Measurements from ENCODE around the gene PDIA3. TPM values are rescaled to one million over a fixed set of nuclear protein-coding genes. Genes with fewer than 3 reads are reported as not detected.

The PDIA3 gene
- total and polyA plus RNA-seq, 2 of the 13 experiments (the other 11 are each of a cell fraction or from before 2014, with no cell fraction given) = 238 to 433 TPM

DNA sequence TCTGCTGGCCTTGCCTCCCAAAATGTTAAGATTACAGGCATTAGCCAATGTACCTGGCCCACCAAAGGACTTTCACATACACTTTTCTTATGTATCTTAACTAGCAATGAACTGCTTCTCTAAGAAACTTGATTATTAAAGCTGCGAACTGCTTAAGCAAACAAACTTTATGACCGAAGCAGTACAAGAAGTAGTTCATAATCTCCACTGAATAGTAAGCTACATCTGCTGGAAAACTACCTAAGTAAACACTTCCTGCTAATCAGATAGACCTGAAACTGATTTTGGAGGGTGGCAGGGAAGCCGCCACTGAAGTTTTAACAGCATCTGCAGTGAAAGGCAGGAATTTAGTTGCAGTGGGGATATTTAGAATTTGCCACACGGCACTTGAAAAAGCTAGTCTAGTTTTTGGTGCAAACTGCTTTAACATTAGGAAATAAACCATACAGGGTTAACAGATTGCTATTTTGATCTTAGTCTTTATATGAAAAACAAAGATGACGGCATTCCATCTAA, 62.3 kb downstream of the PDIA3 start (continued):
- TF ChIP-seq XRCC5 (optimal IDR thresholded peaks at IDR 0.05; ENCODE audit: low read length) (no peak), FOXO1 (CRISPR knock-in tag; IDR thresholded peaks at IDR 0.05) (no peak), ZNF12 (CRISPR knock-in tag; IDR thresholded peaks at IDR 0.05) (no peak), NKX3-1 (CRISPR knock-in tag; IDR thresholded peaks at IDR 0.05) (no peak), ZNF747 (CRISPR knock-in tag; IDR thresholded peaks at IDR 0.05; ENCODE audit: borderline replicate concordance) (no peak), CCDC6 (CRISPR knock-in tag; IDR thresholded peaks at IDR 0.05) (no peak)
- TF ChIP-seq, protein P1, sequence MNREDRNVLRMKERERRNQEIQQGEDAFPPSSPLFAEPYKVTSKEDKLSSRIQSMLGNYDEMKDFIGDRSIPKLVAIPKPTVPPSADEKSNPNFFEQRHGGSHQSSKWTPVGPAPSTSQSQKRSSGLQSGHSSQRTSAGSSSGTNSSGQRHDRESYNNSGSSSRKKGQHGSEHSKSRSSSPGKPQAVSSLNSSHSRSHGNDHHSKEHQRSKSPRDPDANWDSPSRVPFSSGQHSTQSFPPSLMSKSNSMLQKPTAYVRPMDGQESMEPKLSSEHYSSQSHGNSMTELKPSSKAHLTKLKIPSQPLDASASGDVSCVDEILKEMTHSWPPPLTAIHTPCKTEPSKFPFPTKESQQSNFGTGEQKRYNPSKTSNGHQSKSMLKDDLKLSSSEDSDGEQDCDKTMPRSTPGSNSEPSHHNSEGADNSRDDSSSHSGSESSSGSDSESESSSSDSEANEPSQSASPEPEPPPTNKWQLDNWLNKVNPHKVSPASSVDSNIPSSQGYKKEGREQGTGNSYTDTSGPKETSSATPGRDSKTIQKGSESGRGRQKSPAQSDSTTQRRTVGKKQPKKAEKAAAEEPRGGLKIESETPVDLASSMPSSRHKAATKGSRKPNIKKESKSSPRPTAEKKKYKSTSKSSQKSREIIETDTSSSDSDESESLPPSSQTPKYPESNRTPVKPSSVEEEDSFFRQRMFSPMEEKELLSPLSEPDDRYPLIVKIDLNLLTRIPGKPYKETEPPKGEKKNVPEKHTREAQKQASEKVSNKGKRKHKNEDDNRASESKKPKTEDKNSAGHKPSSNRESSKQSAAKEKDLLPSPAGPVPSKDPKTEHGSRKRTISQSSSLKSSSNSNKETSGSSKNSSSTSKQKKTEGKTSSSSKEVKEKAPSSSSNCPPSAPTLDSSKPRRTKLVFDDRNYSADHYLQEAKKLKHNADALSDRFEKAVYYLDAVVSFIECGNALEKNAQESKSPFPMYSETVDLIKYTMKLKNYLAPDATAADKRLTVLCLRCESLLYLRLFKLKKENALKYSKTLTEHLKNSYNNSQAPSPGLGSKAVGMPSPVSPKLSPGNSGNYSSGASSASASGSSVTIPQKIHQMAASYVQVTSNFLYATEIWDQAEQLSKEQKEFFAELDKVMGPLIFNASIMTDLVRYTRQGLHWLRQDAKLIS (CRISPR knock-in tag; IDR thresholded peaks at IDR 0.05) = no peak

DNA sequence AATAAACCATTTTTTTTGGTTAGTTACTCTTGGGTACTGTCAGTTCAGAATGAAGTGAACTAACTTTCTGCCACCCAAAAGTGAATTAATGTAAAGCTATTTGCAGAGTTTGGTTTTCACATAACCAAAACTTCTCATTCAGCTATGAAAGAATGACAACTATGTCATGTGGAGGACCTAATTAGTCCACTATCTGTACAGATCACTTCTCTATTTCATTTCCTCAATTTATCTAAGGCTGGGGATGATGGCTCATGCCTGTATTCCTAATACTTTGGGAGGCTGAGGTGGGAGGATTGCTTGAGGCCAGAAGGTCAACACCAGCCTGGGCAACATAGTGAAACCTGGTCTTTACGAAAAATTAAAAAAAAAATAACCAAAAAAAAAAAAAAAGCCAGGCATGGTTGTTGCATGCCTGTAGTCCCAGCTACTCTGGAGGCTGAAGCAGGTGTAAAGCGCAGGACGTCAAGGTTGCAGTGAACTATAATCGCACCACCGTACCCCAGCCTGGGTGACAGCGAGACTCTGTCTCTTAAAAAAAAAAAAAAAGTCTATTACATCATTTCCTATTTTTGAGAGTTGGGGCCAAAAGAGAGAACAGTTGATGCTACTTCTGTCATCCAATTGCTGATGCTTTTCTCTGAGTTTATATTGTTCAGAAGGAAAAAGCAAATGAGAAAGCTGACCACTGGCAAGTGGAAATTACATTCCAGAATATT, 62.9 kb downstream of the PDIA3 start:
- Histone ChIP-seq H3K4me3 (replicated peaks in 1 of 3; ENCODE audit: insufficient read depth in 1 of 3, low read depth in 2 of 3, low read length in 3 of 3) (no peak overlapping the region), H3K36me3 (replicated peaks in 1 of 2; ENCODE audit: control insufficient read depth in 1 of 2, insufficient read depth in 2 of 2, low read length in 2 of 2) (peaks cover 28 to 86% of the 10 kb centered on the region in 2 experiments), H3K4me1 (ENCODE audit: insufficient read depth, low read length) (no peaks in the 10 kb centered on the region), H3K27ac (ENCODE audit: extremely low read length, insufficient read depth, low read length) (no peak overlapping the region), H2AFZ (ENCODE audit: low read length) (no peak overlapping the region), H3K27me3 (ENCODE audit: control insufficient read depth in 1 of 2, insufficient read depth in 2 of 2, low read length in 2 of 2) (no peaks in the 10 kb centered on the region), H3K4me2 (ENCODE audit: low read depth, low read length) (no peak overlapping the region), H3K9me3 (ENCODE audit: low read length) (no peaks in the 10 kb centered on the region), H3K79me2 (ENCODE audit: insufficient read depth, low read length) (no peaks in the 10 kb centered on the region), H3K9ac (ENCODE audit: insufficient read depth, low read depth, low read length) (no peak overlapping the region), H4K20me1 (ENCODE audit: insufficient read depth, low read length) (no peaks in the 10 kb centered on the region)
- in situ Hi-C loops (cut with HindIII; ENCODE audit: extremely low pct_ligation_motif_present, low pct_unique_long_range_greater_than_20kb) (no loop called here), intact Hi-C loops (cut with micrococcal nuclease; ENCODE audit: unreplicated experiment) (no loop called here)
- no TSS peak for BruUV-seq (replicated peaks)
- no peak for FAIRE-seq
- DNase-seq (ENCODE audit: low spot score) = no peak
- over 99% methylated on average over 6 of the region's 6 CpGs for WGBS (ENCODE audit: low lambda C conversion rate)
- ChIA-PET CTCF (ENCODE audit: low intra/inter-chr PET ratio, low total read pairs) (no interaction called here), POLR2A (interaction anchor here (1.3 to 1.5 kb wide), 2 partner anchors 9 to 16 kb away, joined by 4 to 5 read pairs; partner anchors contain the start of genes HYPK, MFAP1 and SERINC4)
- ATAC-seq = no peak
- TF ChIP-seq, protein P2, sequence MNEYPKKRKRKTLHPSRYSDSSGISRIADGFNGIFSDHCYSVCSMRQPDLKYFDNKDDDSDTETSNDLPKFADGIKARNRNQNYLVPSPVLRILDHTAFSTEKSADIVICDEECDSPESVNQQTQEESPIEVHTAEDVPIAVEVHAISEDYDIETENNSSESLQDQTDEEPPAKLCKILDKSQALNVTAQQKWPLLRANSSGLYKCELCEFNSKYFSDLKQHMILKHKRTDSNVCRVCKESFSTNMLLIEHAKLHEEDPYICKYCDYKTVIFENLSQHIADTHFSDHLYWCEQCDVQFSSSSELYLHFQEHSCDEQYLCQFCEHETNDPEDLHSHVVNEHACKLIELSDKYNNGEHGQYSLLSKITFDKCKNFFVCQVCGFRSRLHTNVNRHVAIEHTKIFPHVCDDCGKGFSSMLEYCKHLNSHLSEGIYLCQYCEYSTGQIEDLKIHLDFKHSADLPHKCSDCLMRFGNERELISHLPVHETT (CRISPR knock-in tag; conservative IDR thresholded peaks at IDR 0.05) = no peak
- TF ChIP-seq HHEX (CRISPR knock-in tag; IDR thresholded peaks at IDR 0.05) (no peak), YEATS2 (CRISPR knock-in tag; IDR thresholded peaks at IDR 0.05; ENCODE audit: borderline replicate concordance) (no peak), PHF8 (CRISPR knock-in tag; IDR thresholded peaks at IDR 0.05) (no peak), SAFB2 (CRISPR knock-in tag; IDR thresholded peaks at IDR 0.05; ENCODE audit: borderline replicate concordance, low read depth) (no peak), CHD4 (IDR thresholded peaks at IDR 0.05; ENCODE audit: borderline replicate concordance, low read length) (no peak), ZNF224 (CRISPR knock-in tag; IDR thresholded peaks at IDR 0.05) (no peak)
- TF ChIP-seq, protein P3, sequence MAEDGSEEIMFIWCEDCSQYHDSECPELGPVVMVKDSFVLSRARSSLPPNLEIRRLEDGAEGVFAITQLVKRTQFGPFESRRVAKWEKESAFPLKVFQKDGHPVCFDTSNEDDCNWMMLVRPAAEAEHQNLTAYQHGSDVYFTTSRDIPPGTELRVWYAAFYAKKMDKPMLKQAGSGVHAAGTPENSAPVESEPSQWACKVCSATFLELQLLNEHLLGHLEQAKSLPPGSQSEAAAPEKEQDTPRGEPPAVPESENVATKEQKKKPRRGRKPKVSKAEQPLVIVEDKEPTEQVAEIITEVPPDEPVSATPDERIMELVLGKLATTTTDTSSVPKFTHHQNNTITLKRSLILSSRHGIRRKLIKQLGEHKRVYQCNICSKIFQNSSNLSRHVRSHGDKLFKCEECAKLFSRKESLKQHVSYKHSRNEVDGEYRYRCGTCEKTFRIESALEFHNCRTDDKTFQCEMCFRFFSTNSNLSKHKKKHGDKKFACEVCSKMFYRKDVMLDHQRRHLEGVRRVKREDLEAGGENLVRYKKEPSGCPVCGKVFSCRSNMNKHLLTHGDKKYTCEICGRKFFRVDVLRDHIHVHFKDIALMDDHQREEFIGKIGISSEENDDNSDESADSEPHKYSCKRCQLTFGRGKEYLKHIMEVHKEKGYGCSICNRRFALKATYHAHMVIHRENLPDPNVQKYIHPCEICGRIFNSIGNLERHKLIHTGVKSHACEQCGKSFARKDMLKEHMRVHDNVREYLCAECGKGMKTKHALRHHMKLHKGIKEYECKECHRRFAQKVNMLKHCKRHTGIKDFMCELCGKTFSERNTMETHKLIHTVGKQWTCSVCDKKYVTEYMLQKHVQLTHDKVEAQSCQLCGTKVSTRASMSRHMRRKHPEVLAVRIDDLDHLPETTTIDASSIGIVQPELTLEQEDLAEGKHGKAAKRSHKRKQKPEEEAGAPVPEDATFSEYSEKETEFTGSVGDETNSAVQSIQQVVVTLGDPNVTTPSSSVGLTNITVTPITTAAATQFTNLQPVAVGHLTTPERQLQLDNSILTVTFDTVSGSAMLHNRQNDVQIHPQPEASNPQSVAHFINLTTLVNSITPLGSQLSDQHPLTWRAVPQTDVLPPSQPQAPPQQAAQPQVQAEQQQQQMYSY (CRISPR knock-in tag; IDR thresholded peaks at IDR 0.05) = no peak

Data from HepG2 (cell line).